Stimulated activated CD8-positive, alpha-beta memory T cell treated with anti-CD3 and anti-CD28 coated beads, Interleukin-15, amount 100 ng/mL, for 4 hours (primary cell): ENCODE data around the gene RPL6.

Experiments
- DNase-seq, 2 donors: peaks; one replicate each; pipeline ENCODE4 v3.0.0-alpha.2; 2020; ENCODE audit warnings: low read depth in 2 of 2

RPL6 gene

GRCh38 chr12:112380663-112381405 lies 28.6 kb downstream of the RPL6 start:
- DNase-seq = no peak

GRCh38 chr12:112375105-112375504 lies 34.3 kb downstream of the RPL6 start:
- DNase-seq = no peak

- DNase-seq = no peak
These were observed 35.2 kb downstream of the RPL6 start for GRCh38 chr12:112374166-112374740.

- no peak for DNase-seq
These were observed 38.4 kb downstream of the RPL6 start for GRCh38 chr12:112370868-112371510.

- no peak for DNase-seq
These were observed 39.2 kb downstream of the RPL6 start for GRCh38 chr12:112370199-112370598.

GRCh38 chr12:112368856-112369255 lies 40.5 kb downstream of the RPL6 start:
- DNase-seq = no peak

- DNase-seq = no peak
These were observed 41.4 kb downstream of the RPL6 start for GRCh38 chr12:112367965-112368364.

- DNase-seq = no peak
These were observed 47.1 kb downstream of the RPL6 start for GRCh38 chr12:112362310-112362709.

- no peak for DNase-seq
These were observed 48.1 kb downstream of the RPL6 start for GRCh38 chr12:112361271-112361670.

GRCh38 chr12:112359290-112359689 lies 50.1 kb downstream of the RPL6 start:
- DNase-seq = no peak

GRCh38 chr12:112357214-112357613 lies 52.2 kb downstream of the RPL6 start:
- no peak for DNase-seq
